Thoracic aorta (tissue), 2 donors: ENCODE data around the gene GPM6B. TPM values are rescaled to one million over a fixed set of nuclear protein-coding genes. Genes with fewer than 3 reads are reported as not detected.

Experiments used
- ATAC-seq: fragments of 150-250 bp; one replicate; pipeline ENCODE4 v1.8.0; 2017; ENCODE audit warnings: low read depth; ENCODE audit not compliant: insufficient number of reproducible peaks, low FRiP score
- DNase-seq: peaks from one replicate; pipeline ENCODE4 v3.0.0-alpha.2; 2020; ENCODE audit warnings: low spot score
- H3K27ac ChIP-seq, 2 donors: fragments of 200-600 bp; sonication (generic); 1 replicate in 1 of 2; 2 replicates in 1 of 2; pipeline ENCODE4 v1.5.1; 2016; ENCODE audit warnings: mild to moderate bottlenecking in 2 of 2, moderate library complexity in 2 of 2
- H3K27me3 ChIP-seq: fragments of 200-600 bp; sonication (generic); replicated peaks from 2 replicates; pipeline ENCODE4 v1.6.0; 2016; ENCODE audit warnings: mild to moderate bottlenecking; ENCODE audit not compliant: insufficient read depth
- H3K36me3 ChIP-seq: fragments of 200-600 bp; sonication (generic); one replicate; pipeline ENCODE4 v1.5.1; 2016
- H3K4me1 ChIP-seq, 2 donors: fragments of 200-600 bp; sonication (generic); 1 replicate in 1 of 2; 2 replicates in 1 of 2; pipeline versions ENCODE4 v1.5.1 to v1.6.0; 2016; ENCODE audit warnings: low read depth in 2 of 2, mild to moderate bottlenecking in 1 of 2; ENCODE audit not compliant: control insufficient read depth in 1 of 2
- H3K4me3 ChIP-seq: fragments of 200-600 bp; sonication (generic); 2 replicates; pipeline ENCODE4 v1.5.1; 2016; ENCODE audit warnings: mild to moderate bottlenecking
- H3K9me3 ChIP-seq: fragments of 200-600 bp; sonication (generic); 2 replicates; pipeline ENCODE4 v1.5.1; 2016
- total RNA-seq, 2 donors: library from RNA; depleted of rRNA; stranded (reverse); fragments of >200 nt; gene quantifications; one replicate each; pipeline versions ENCODE4 v1.1.0 to v1.2.3, GENCODE V29; 2016
- TF ChIP-seq, protein P1 (sequence below): fragments of 200-600 bp; sonication (generic); IDR thresholded peaks from one replicate; pipeline ENCODE4 v1.5.1; 2019; ENCODE audit warnings: antibody characterized with exemption

Gene GPM6B
- total RNA-seq, 2 donors from 2014 or later = 23.7 to 33.7 TPM

DNA sequence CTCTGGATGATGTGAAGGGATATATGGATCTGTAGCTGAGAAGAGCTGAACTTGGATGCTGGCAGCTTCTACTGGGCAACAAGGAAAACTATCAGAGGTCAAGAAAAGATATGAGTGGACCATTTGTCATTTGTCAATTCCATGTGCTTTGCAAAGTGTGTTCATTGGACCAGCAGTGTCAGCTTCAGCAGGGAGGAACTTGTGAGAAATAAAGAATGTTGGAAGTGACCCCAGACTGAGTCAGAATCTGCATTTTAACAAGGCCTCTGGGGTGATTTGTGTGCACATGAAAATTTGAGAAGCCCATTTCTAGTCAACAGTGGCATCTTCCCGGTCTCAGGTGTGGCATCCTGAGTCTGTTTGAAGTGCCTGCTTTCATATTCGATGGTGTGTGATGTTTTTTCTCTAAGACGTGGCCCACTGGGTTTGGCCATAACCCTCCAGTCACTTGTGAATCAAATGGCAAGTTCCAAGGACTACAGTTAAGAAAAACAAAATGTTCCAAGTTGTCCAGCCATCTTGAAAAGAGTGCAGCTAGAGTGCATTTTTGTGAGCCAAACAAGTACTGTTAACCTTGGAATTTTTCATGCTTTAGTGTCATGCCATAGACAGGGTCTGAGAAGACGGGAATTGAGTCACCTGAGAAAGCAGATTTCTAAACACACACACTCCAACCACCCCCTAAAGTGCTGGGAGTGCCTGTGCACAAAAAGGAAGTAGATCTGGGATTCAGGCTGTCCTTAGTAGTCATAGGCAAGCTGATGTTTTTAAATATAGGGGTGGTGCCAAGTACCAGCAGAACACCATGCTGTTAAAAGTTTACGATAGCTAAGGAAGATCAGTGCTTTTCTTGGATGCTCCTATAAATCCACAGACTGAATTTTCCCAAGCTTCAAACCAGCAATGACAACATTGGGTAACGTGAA, 26.4 kb downstream of the GPM6B start:
- Histone ChIP-seq H3K4me1 (peaks cover 0 to 27% of the 10 kb centered on the region in 2 donors), H3K27me3 (no peaks in the 10 kb centered on the region), H3K4me3 (no peak overlapping the region), H3K27ac (peak overlapping the region; percentile 55 to 71), H3K9me3 (no peaks in the 10 kb centered on the region), H3K36me3 (no peaks in the 10 kb centered on the region)
- DNase-seq = no peak
- TF ChIP-seq, protein P1, sequence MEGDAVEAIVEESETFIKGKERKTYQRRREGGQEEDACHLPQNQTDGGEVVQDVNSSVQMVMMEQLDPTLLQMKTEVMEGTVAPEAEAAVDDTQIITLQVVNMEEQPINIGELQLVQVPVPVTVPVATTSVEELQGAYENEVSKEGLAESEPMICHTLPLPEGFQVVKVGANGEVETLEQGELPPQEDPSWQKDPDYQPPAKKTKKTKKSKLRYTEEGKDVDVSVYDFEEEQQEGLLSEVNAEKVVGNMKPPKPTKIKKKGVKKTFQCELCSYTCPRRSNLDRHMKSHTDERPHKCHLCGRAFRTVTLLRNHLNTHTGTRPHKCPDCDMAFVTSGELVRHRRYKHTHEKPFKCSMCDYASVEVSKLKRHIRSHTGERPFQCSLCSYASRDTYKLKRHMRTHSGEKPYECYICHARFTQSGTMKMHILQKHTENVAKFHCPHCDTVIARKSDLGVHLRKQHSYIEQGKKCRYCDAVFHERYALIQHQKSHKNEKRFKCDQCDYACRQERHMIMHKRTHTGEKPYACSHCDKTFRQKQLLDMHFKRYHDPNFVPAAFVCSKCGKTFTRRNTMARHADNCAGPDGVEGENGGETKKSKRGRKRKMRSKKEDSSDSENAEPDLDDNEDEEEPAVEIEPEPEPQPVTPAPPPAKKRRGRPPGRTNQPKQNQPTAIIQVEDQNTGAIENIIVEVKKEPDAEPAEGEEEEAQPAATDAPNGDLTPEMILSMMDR = no peak
- ATAC-seq = no peak

DNA sequence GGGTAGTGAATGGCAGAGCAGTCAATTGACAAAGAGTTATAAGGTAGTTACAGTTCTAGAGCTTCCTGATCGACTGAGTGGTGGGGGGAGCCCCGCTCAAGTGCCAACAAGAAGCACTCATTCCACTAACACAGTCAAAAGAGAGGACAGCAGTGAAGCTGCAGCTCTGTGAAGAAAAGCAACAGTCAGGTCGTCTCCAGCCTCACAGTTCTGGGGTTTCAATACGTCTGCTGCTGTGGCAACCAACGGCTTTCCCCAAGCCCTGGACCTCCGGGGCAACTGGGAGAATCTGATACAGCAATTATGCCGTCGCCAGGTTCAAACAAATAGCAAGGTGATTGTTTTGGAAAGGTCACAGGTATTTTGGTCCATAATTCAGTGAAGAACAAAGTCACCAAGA, 30.8 kb downstream of the GPM6B start:
- Histone ChIP-seq H3K27ac (no peak overlapping the region), H3K4me1 (peaks cover 0 to under 1% of the 10 kb centered on the region in 2 donors), H3K27me3 (no peaks in the 10 kb centered on the region), H3K9me3 (no peaks in the 10 kb centered on the region), H3K4me3 (no peak overlapping the region), H3K36me3 (no peaks in the 10 kb centered on the region)
- TF ChIP-seq, protein P1 = no peak
- ATAC-seq = no peak
- no peak for DNase-seq

DNA sequence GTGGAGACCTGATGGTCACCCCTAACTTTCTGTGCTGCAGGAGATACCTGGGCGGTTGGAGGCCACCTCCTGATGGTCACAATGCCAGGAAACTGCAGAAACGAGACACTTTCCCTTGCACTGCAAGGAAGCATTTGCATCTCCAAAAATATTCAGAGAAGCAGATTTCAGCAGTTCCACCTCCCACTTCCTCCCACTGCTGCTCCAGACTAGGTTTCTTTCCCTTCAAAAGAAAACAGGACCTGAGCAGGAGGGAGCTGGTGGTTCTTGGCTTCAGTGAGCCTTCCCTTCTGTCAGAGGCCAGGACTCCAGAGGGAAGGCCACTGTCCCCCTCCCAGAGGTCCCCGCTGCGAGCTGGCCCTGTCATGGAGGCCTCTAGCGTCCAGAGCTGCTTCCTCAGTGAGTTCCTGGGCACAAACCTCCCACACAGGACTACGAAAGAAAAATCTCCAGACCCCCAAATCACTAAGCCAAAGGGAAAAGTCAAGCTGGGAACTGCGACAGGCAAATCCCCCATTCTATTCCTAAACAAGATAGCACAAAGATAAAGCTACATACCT, 35.9 kb downstream of the GPM6B start:
- TF ChIP-seq, protein P1 = no peak
- ATAC-seq = no peak
- no peaks in the 10 kb centered on the region for H3K27me3 ChIP-seq
- H3K27ac ChIP-seq = no peak overlapping the region
- no peaks in the 10 kb centered on the region for H3K4me1 ChIP-seq
- H3K9me3 ChIP-seq = no peaks in the 10 kb centered on the region
- no peak overlapping the region for H3K4me3 ChIP-seq
- DNase-seq = no peak
- no peaks in the 10 kb centered on the region for H3K36me3 ChIP-seq

DNA sequence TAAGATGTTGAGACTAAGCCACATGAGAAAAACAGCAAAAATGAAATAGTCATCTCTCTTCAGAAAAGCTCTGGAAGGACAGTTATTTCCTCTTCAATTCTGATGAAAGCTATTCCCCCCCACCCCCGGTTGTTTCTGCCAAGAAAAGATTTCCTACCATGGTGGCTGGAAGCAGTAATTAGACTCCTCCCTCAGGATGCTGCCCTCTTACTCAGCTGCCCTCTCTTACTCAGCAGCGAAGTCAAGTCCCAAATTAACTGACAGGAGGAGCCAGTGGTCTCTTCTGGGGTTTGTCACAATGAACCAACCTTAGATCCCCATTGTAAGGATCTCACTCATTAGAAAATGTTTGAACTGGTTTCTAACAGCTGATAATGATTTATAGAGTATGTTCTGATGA, 38.0 kb downstream of the GPM6B start:
- DNase-seq = no peak
- H3K27me3 ChIP-seq = no peaks in the 10 kb centered on the region
- TF ChIP-seq, protein P1 = no peak
- no peak overlapping the region for H3K4me3 ChIP-seq
- no peaks in the 10 kb centered on the region for H3K4me1 ChIP-seq
- no peak for ATAC-seq
- H3K9me3 ChIP-seq = no peaks in the 10 kb centered on the region
- no peaks in the 10 kb centered on the region for H3K36me3 ChIP-seq
- no peak overlapping the region for H3K27ac ChIP-seq

DNA sequence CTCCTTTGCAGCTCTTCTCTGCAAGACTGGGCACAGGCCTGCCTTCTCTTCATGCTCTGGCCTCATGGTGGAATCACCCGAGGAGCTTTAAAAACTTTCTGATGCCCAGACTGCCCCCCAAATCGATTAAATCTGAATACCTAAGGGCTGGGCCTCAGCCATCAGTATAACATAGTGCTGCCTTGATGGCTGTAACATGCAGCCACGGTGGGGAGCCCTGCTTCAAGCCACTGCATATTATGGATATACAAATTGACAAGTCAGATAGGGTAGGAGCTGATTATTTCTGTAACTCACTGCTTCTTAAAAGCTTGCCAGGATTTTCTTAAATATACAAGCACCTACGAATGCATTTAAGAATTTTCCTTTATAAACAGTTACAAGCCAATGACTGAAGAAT, 40.5 kb downstream of the GPM6B start:
- ATAC-seq (no peak), DNase-seq (no peak)
- no peaks in the 10 kb centered on the region for H3K27me3 ChIP-seq
- TF ChIP-seq, protein P1 = no peak
- no peaks in the 10 kb centered on the region for H3K9me3 ChIP-seq
- H3K27ac ChIP-seq = no peak overlapping the region
- no peaks in the 10 kb centered on the region for H3K36me3 ChIP-seq
- no peak overlapping the region for H3K4me3 ChIP-seq
- no peaks in the 10 kb centered on the region for H3K4me1 ChIP-seq
